ENCODE results near the gene XDH.
A peak's percentile ranks its signal among the peaks of the same experiment; 100 is the strongest.

DNA sequence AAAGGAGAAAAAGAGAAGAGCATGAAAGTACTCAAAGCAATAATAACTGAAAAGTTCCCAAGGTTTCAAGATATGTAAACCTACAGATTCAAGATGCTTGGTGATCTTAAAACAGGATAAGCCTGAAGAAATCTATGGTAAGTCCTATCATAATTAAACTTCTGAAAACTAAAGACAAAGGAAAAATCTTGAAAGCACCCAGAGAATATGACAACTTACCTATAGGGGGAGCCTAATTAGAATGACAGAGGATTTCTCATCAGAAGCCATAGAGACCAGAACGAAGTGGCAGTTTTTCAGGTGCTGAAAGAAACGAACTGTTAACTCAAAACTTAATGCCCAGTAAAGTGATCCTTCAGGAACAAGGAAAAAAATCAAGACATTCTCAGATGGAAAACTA, 59.7 kb downstream of the XDH start:
- TF ChIP-seq, protein P1, sequence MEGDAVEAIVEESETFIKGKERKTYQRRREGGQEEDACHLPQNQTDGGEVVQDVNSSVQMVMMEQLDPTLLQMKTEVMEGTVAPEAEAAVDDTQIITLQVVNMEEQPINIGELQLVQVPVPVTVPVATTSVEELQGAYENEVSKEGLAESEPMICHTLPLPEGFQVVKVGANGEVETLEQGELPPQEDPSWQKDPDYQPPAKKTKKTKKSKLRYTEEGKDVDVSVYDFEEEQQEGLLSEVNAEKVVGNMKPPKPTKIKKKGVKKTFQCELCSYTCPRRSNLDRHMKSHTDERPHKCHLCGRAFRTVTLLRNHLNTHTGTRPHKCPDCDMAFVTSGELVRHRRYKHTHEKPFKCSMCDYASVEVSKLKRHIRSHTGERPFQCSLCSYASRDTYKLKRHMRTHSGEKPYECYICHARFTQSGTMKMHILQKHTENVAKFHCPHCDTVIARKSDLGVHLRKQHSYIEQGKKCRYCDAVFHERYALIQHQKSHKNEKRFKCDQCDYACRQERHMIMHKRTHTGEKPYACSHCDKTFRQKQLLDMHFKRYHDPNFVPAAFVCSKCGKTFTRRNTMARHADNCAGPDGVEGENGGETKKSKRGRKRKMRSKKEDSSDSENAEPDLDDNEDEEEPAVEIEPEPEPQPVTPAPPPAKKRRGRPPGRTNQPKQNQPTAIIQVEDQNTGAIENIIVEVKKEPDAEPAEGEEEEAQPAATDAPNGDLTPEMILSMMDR (conservative IDR thresholded peaks at IDR 0.05 in 1 of 2, IDR thresholded peaks at IDR 0.05 in 1 of 2; ENCODE audit: extremely low read depth in 1 of 2, insufficient read depth in 1 of 2, low read depth in 1 of 2, low read length in 2 of 2): peak; percentile 45 to 52
- TF ChIP-seq EZH2 (IDR thresholded peaks at IDR 0.05; ENCODE audit: borderline replicate concordance, low read length): no peak
